ENCODE measurements around the gene PER1.

DNA sequence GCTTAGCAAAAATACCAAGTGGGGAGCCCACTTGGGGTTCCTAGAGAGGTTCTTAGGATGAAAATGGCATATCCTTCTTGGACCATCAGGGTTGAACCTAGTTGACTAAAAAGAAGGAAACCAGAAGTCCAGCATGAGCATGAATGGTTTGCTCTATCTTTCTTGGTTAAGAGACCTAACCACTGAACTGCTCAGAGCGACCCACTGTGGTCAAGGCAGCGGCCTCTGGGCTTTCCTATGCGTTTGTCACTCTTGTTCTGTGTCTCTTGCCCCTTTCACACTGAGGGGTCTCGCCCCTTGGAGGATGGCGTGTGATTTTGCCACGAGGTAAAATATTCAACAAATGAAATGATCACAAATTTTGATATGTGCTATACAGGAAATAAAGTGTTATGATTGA, 38.3 kb upstream of the PER1 start:
- TF ChIP-seq RAD21 (IDR thresholded peaks at IDR 0.05; ENCODE audit: low read length) (no peak), CEBPB (IDR thresholded peaks at IDR 0.05; ENCODE audit: low read depth, low read length) (no peak), POLR2A (IDR thresholded peaks at IDR 0.05; ENCODE audit: low read depth, low read length) (no peak), RFX5 (IDR thresholded peaks at IDR 0.05; ENCODE audit: low read depth, low read length) (no peak), MXI1 (IDR thresholded peaks at IDR 0.05; ENCODE audit: borderline replicate concordance, low read depth, low read length) (no peak), NFE2L2 (IDR thresholded peaks at IDR 0.05; ENCODE audit: low read depth, low read length) (no peak), SMC3 (IDR thresholded peaks at IDR 0.05; ENCODE audit: low read depth, low read length) (no peak)
- TF ChIP-seq, protein P1, sequence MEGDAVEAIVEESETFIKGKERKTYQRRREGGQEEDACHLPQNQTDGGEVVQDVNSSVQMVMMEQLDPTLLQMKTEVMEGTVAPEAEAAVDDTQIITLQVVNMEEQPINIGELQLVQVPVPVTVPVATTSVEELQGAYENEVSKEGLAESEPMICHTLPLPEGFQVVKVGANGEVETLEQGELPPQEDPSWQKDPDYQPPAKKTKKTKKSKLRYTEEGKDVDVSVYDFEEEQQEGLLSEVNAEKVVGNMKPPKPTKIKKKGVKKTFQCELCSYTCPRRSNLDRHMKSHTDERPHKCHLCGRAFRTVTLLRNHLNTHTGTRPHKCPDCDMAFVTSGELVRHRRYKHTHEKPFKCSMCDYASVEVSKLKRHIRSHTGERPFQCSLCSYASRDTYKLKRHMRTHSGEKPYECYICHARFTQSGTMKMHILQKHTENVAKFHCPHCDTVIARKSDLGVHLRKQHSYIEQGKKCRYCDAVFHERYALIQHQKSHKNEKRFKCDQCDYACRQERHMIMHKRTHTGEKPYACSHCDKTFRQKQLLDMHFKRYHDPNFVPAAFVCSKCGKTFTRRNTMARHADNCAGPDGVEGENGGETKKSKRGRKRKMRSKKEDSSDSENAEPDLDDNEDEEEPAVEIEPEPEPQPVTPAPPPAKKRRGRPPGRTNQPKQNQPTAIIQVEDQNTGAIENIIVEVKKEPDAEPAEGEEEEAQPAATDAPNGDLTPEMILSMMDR (conservative IDR thresholded peaks at IDR 0.05; ENCODE audit: low read depth, low read length) = no peak
- TF ChIP-seq, protein P2, sequence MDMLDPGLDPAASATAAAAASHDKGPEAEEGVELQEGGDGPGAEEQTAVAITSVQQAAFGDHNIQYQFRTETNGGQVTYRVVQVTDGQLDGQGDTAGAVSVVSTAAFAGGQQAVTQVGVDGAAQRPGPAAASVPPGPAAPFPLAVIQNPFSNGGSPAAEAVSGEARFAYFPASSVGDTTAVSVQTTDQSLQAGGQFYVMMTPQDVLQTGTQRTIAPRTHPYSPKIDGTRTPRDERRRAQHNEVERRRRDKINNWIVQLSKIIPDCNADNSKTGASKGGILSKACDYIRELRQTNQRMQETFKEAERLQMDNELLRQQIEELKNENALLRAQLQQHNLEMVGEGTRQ (IDR thresholded peaks at IDR 0.05; ENCODE audit: low read depth, low read length) = no peak
- TF ChIP-seq, protein P3, sequence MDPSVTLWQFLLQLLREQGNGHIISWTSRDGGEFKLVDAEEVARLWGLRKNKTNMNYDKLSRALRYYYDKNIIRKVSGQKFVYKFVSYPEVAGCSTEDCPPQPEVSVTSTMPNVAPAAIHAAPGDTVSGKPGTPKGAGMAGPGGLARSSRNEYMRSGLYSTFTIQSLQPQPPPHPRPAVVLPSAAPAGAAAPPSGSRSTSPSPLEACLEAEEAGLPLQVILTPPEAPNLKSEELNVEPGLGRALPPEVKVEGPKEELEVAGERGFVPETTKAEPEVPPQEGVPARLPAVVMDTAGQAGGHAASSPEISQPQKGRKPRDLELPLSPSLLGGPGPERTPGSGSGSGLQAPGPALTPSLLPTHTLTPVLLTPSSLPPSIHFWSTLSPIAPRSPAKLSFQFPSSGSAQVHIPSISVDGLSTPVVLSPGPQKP (IDR thresholded peaks at IDR 0.05; ENCODE audit: borderline replicate concordance, low read depth, low read length) = no peak

Measured in IMR-90 (cell line).